ENCODE results near the gene ASTN2. TPM values are rescaled to one million over a fixed set of nuclear protein-coding genes. Genes with fewer than 3 reads are reported as not detected.

Gene ASTN2
- total RNA-seq, 4 donors from 2014 or later, result 0.97 to 4.7 (median 3.0) TPM

DNA sequence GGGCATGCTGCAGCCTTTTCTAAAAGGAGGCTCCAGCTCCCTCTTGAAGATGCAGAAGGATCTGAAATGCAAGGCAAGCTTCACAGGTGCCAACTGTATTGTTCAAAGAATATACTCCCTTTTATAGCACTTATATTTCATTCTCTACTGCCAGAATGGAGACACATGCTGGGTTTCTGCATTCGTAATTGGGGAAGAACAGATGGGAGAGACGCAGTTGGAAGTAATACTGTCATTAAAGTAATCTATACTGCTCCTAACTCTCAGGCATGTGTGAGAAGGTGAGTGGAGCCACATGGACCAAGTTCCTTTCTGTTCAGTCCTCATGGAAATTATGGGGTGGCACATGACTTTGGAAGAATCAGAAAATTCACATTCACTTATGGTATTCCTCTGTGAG is 501.3 kb downstream of the ASTN2 start:
- intact Hi-C loops (cut with DNase I; ENCODE audit: low total_unique reads), result no loop called here
- DNase-seq (ENCODE audit: low spot score in 2 of 2), result no peak
- TF ChIP-seq POLR2A (IDR thresholded peaks at IDR 0.05), result no peak
- TF ChIP-seq, protein P1, sequence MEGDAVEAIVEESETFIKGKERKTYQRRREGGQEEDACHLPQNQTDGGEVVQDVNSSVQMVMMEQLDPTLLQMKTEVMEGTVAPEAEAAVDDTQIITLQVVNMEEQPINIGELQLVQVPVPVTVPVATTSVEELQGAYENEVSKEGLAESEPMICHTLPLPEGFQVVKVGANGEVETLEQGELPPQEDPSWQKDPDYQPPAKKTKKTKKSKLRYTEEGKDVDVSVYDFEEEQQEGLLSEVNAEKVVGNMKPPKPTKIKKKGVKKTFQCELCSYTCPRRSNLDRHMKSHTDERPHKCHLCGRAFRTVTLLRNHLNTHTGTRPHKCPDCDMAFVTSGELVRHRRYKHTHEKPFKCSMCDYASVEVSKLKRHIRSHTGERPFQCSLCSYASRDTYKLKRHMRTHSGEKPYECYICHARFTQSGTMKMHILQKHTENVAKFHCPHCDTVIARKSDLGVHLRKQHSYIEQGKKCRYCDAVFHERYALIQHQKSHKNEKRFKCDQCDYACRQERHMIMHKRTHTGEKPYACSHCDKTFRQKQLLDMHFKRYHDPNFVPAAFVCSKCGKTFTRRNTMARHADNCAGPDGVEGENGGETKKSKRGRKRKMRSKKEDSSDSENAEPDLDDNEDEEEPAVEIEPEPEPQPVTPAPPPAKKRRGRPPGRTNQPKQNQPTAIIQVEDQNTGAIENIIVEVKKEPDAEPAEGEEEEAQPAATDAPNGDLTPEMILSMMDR (IDR thresholded peaks at IDR 0.05), result no peak
- WGBS, 2 donors, result 61 to 67% methylated on average over 2 of the region's 2 CpGs
- H3K4me3 ChIP-seq (ENCODE audit: low read depth, poor library complexity, severe bottlenecking), result no peak overlapping the region

DNA sequence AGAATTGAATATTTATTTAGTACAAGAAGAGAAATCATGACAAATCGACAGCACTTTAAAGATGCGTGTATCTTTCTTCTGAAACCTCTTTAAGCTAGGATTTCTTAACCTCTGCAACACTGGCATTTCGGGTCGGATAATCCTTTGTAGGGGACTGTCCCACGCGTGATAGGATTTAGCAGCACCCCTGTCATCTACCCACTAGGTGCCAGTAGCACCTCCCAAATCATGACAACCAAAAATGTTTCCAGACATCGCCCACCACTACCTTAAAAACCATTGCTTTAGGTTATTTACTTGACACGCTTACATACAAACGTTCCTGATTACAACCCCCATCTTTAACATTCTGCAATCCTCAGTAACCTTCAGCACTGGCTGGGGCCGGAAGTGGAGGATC is 504.7 kb downstream of the ASTN2 start:
- DNase-seq (ENCODE audit: low spot score in 2 of 2), result no peak
- 74 to 83% methylated on average over 10 of the region's 10 CpGs for WGBS, 2 donors

DNA sequence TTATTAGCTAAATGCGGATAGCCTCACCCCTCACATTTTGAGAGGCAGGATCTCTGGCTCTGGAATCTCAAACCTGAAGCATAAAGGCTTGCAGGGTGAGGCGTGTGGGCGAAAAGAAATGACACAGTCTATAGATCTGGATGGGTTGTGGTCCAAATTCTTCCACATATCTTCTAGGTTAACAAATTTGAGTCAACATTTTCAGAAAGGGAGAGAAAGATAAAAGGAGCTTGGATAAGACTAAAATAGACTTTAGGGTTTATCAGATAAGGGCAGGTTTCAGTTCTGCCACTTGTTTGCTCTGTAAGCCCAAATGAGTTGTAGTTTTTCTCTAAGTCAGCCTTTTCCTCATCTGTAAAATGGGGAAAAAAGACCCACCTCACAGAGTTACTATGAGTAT is 506.9 kb downstream of the ASTN2 start:
- 86 to 93% methylated on average over 3 of the region's 3 CpGs for WGBS, 2 donors
- TF ChIP-seq POLR2A (IDR thresholded peaks at IDR 0.05), result no peak
- TF ChIP-seq, protein P1 (IDR thresholded peaks at IDR 0.05), result no peak
- no peak for DNase-seq (ENCODE audit: low spot score in 2 of 2)
- H3K4me3 ChIP-seq (ENCODE audit: low read depth, poor library complexity, severe bottlenecking), result no peak overlapping the region
- intact Hi-C loops (cut with DNase I; ENCODE audit: low total_unique reads), result no loop called here

More for the DNA sequence above, 504.7 kb downstream of the ASTN2 start:
- intact Hi-C loops (cut with DNase I; ENCODE audit: low total_unique reads), result no loop called here
- TF ChIP-seq POLR2A (IDR thresholded peaks at IDR 0.05), result no peak
- TF ChIP-seq, protein P1 (IDR thresholded peaks at IDR 0.05), result no peak
- H3K4me3 ChIP-seq (ENCODE audit: low read depth, poor library complexity, severe bottlenecking), result no peak overlapping the region

DNA sequence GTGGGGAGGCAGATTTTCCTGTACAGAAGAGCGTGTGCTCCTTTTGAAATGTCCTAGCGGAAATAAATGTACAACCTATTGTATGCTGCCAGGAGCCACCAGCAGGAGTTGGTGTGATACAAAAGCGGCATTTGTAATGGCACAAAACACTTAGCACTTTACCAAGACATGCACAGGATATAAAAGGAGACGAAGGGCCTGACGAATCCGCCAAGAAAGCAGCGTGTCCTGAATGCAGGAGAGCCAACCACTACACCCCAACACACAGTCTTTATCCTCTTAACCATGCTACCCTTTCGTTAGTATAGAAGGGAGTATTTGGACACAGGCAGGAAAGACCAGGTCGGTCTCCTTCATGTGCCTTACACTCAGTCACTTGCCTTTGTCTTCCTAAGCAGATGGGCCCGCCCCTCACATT is 509.7 kb downstream of the ASTN2 start:
- 80 to 83% methylated on average over 10 of the region's 10 CpGs for WGBS, 2 donors
- TF ChIP-seq, protein P1 (IDR thresholded peaks at IDR 0.05), result no peak
- no peak for TF ChIP-seq POLR2A (IDR thresholded peaks at IDR 0.05)
- DNase-seq (ENCODE audit: low spot score in 2 of 2), result no peak
- intact Hi-C loops (cut with DNase I; ENCODE audit: low total_unique reads), result no loop called here
- no peak overlapping the region for H3K4me3 ChIP-seq (ENCODE audit: low read depth, poor library complexity, severe bottlenecking)

DNA sequence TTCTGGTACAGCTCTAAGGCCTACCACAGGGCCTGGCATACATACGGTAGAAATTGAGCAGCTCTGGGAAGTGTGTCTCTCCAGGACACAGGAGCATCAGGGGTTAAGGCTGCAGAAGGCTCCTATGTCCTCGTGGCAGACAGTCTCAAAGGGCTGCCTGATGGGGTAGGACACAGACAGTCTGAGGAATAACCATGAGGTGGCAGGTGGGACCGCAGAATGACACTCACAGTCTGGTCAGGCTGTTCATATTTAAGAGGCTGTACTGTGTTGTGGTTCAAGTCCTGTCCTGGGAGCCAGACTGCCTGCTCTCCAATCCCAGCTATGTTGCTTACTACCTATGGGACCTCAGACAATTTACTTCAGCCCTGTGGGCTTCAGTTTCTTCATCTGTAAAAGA is 510.7 kb downstream of the ASTN2 start:
- TF ChIP-seq, protein P1 (IDR thresholded peaks at IDR 0.05), result no peak
- TF ChIP-seq POLR2A (IDR thresholded peaks at IDR 0.05), result no peak
- H3K4me3 ChIP-seq (ENCODE audit: low read depth, poor library complexity, severe bottlenecking), result no peak overlapping the region
- WGBS, 2 donors, result 54 to 64% methylated on average over 3 of the region's 3 CpGs
- no peak for DNase-seq (ENCODE audit: low spot score in 2 of 2)
- intact Hi-C loops (cut with DNase I; ENCODE audit: low total_unique reads), result no loop called here

DNA sequence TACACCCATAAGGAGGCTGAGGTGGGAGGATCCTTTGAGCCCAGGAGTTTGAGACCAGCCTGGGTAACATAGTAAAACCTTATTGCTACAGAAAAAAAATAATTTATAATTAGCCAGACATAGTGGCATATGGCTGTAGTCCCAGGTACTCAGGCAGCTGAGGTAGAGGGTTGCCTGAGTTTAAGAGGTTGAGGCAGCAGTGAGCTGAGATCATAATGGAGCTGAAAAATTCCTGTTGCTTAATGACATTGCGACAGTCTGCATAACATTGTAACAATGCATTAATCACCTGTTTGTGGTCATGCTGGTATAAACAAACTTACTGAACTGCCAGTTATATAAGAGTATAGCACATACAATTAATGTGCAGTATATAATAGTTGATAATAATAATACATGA is 513.6 kb downstream of the ASTN2 start:
- WGBS, 2 donors, result 47 to 92% methylated on average over 1 of the region's 1 CpG
- no peak overlapping the region for H3K4me3 ChIP-seq (ENCODE audit: low read depth, poor library complexity, severe bottlenecking)
- intact Hi-C loops (cut with DNase I; ENCODE audit: low total_unique reads), result no loop called here
- DNase-seq (ENCODE audit: low spot score in 2 of 2), result no peak
- TF ChIP-seq, protein P1 (IDR thresholded peaks at IDR 0.05), result no peak
- no peak for TF ChIP-seq POLR2A (IDR thresholded peaks at IDR 0.05)

All from lower leg skin (tissue), 4 donors.